HG02981 (cell line): Measurements from ENCODE around the gene TPCN1.

Experiments used
- ATAC-seq: cut with Tn5 transposase; IDR thresholded peaks from one replicate; pipeline ENCODE4 v1.9.1; 2021; ENCODE audit warnings: mild to moderate bottlenecking, moderate library complexity; ENCODE audit not compliant: unreplicated experiment

TPCN1 gene

DNA sequence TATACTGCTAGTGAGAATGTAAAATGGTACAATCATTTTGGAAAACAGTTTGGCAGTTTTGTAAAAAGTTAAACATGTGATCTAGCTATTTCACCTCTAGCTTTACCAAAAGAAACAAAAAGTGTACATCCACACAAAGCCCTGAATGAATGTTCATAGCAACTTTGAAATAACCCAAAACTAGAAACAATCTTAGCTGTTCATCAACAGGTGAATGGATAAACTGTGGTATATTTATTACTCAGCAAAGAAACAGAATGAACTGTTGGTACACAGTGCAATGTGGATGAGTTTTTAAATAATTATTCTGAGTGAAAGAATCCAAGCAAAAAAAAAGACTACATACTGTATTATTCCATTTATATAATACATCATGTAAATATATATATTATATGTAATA, 36.3 kb downstream of the TPCN1 start:
- no peak for ATAC-seq

DNA sequence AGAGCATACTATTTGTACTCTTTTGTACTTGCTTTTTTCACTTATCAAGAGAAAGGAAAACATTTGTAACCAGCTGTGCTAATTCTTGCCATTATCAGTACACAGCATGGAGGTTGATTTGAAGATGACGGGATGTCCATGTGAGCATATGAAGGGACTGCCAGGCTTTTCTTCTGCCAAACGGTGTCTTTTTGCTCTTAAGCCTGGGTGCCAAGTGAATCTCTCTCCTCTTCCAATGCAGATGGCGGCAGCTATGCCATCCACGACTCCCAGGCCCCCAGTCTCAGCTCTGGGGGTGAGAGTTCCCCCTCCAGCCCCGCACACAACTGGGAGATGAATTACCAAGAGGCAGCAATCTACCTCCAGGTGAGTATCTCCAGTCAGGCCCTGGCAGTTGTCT, 38.9 kb downstream of the TPCN1 start:
- no peak for ATAC-seq

DNA sequence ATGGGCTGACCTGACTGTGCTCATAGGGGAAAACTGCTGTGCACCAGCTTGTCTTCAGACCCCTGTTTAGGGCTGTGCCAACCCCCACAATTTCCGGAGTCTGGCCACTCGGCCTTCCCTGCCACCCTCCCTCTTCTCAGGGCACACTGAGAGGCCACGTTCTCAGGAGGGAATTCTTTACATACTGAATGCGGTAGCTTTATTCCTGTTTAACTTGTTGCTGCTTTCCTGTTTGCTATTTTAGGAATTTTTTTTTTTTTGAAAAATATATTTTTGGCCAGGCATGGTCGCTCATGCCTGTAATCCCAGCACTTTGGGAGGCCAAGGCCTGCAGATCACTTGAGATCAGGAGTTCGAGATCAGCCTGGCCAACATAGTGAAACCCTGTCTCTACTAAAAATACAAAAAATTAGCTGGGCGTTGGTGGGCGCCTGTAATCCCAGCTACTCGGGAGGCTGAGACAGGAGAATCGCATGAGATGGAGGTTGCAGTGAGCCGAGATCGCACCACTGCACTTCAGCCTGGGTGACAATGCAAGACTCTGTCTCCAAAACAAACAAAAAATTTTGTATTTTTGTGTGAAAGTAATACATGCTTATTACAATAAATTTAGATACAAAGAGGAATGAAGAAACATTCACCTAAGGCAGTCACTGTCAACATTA, 39.5 kb downstream of the TPCN1 start:
- ATAC-seq: no peak

DNA sequence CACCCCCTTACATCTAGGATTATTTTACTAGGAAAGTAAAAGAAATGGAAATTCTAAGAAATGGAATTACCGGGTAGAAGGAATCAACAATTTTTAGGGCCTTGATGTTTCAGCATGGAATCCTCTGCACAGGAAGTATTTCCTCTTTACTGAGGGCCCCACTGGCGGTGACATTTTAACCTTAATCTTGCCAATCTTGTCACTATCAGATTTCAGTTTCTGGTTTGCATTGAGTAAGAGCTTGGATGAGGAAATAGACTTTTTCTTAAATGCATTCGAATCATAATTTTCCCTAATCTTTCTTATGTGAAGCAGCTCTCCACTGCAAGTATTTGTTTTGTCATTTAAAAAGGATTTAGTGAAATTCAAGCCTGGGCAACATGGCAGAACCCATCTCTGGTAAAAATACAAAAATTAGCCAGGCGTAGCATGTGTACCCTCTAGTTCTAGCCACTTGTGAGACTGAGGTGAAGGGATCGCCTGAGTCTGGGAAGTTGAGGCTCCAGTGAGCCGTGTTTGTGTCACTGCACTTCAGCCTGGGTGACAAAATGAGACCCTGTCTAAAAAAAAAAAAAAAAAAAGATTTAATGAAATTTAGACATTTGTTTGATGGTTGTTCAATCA, 40.7 kb downstream of the TPCN1 start:
- ATAC-seq: no peak

DNA sequence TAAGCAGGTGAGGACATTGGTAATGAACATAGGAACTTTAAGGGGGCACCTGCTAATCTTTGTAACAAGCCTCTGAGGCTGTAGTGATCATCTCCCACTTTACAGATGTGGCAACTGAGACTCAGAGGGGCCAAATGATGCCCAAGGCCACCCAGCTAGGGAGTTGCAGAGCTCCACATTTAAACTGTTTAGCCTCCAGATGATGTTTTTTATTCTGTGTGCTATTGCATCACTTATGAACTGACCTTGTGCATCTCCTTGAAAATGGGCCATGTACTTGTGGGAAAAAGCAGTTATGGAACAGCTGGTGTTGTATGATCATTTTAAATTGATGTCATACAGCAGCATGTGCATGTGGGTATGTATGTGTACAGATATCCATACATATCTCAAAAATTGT, 41.4 kb downstream of the TPCN1 start:
- no peak for ATAC-seq

DNA sequence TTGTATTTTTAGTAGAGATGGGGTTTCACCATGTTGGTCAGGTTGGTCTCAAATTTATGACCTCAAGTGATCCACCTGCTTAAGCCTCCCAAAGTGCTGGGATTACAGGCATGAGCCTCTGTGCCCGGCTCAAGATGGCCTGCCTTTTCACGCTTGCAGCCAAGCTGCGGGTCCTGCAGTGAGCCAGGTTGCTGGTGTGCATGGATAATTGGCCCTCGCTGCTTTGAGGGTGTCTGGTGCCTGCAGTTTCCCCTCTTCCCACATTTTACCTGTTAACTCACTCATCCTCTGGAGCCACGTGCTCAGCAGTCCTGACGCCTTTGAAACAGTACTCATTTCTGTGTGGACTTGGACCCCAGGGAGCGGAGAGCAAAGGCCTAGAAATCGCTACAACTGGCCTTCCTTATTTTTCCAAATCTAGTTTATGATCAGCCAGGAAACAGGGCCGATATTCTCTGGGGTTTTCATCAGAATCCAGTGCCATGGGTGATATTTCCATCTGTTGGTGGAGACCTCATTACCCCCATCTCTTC, 42.2 kb downstream of the TPCN1 start:
- no peak for ATAC-seq

DNA sequence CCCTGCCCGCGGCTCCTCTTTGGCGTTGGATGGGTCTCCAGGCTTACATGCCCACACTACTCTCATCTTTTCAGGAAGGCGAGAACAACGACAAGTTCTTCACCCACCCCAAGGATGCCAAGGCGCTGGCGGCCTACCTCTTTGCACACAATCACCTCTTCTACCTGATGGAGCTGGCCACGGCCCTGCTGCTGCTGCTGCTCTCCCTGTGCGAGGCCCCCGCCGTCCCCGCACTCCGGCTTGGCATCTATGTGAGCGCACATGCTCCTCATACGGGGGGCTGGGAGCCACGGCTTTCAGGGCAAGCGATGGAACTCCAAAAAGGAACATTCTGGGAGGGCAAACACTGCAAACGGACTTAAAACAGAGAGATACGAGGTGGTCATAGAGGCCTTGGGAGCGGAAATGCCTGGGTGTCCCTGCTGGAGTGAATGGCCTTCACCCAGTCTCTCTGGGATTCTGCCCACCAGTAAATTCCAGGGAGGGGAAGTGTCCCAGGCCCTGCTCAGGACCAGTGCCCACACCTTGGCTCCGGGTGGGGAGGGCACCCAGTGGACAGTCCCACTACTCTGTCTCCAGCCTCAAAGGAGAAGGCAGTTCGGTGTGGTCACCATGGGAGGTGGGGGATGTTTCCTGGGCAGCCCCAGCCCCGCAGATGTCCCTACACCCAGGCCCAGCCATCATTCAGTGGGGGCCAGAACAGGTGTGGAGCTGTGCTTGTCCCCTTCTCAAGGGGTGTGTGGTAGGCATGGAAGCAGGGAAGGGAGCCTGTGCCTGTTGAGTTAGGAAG, 45.0 kb downstream of the TPCN1 start:
- no peak for ATAC-seq

DNA sequence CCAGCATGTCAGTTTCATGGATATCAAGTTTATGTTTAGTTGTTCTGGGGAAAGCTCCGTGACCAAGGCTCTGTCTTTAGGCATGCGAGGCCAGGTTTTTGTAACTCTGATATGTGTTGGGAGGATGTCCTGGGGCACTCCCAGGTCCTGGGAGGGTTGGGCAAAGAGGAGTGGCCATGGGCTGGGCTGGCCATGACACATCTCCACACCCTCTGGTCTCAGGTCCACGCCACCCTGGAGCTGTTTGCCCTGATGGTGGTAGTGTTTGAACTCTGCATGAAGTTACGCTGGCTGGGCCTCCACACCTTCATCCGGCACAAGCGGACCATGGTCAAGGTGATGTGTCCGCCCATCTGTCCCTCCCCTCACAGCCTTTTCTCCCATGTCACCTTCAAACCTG, 46.4 kb downstream of the TPCN1 start:
- ATAC-seq: no peak

DNA sequence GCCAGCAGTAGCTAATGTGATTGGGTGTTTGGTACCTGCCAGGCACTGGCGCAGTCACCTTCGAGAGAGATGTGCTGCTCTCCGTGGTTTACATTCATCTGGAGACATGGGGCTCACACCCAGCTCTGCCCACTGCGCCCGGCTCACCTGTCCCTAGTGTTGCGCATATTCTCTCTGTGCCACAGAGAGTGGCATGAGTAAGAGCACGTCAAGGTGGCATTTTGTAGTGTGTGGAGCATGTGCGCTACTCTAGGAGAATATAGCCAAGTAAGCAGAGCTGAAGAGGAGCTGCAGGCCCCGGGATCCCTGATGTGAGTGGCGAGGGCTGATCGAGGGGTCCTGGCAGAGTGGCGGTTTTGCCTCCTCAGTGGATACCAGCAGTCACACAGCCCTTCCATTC, 46.9 kb downstream of the TPCN1 start:
- no peak for ATAC-seq

DNA sequence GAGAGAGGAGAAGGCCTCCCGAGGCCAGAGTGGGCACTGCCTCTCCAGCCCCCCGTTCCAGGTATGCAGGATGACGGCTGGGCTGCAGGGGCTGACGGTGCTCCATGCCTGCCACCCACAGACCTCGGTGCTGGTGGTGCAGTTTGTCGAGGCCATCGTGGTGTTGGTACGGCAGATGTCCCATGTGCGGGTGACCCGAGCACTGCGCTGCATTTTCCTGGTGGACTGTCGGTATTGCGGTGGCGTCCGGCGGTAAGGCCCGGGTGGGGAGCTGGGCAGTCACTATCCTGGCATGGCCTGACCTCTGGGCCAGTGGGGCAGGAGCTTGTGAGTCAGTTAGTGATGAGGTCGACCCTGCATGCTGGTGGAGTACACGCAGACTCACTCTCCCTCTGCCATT, 47.4 kb downstream of the TPCN1 start:
- no peak for ATAC-seq

DNA sequence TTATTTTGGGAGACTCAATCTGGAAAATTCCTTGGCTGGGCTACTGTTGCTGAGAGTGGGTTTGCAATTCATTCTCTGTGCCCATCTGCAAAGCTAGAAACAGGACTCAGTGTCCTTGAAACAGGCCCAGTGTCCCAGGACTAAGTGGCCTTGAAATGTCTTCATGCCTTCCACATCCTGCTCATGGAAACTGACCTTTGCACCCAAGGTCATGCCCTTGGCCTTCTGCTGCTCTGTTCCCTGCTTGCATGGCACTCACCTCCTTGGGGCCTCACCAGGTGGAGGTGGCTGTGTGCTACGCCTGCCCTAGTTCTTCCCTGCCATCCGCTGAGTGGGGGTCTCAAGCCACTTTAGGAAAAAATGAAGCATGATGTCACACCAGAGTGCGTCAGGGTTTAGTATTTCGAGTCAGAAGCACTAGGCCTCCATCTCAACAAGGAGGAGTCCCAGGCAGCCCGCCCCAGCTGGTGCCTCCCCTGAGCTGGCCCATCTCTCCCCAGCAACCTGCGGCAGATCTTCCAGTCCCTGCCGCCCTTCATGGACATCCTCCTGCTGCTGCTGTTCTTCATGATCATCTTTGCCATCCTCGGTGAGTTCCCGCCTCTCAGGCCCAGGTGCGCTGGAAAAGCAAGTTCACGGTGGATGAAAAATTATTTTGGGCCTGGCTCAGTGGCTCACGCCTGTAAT, 48.1 kb downstream of the TPCN1 start:
- ATAC-seq: no peak

DNA sequence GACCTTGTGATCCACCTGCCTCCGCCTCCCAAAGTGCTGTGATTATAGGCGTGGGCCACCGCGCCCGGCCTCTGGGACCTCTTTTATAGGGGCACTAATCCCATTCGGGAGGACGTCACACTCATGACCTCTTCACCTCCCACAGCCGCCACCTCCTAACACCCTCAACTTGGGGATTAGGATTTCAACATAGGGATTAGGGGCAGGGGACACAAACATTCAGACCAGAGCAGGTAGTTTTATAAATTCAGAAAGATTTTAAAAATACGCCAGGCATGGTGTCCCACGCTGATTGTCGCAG, 49.4 kb downstream of the TPCN1 start:
- no peak for ATAC-seq

DNA sequence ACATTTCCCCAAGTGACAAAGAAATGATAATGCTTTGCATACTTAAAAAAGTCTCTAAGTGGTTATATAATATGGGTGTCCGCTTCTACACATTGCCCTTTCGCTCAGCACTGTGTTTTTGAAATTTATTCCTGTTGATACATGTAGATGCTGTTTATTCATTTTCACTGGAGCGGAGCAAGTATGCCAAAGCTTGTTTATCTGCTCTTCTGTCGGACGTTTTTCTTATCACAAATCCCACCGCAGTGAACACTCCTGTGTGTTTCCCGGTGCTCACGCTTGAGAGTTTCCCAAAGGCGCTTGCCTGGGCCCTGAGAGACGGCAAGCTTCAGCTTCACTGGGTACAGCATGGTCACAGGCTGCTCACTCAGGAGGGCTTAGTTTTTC, 50.2 kb downstream of the TPCN1 start:
- no peak for ATAC-seq

DNA sequence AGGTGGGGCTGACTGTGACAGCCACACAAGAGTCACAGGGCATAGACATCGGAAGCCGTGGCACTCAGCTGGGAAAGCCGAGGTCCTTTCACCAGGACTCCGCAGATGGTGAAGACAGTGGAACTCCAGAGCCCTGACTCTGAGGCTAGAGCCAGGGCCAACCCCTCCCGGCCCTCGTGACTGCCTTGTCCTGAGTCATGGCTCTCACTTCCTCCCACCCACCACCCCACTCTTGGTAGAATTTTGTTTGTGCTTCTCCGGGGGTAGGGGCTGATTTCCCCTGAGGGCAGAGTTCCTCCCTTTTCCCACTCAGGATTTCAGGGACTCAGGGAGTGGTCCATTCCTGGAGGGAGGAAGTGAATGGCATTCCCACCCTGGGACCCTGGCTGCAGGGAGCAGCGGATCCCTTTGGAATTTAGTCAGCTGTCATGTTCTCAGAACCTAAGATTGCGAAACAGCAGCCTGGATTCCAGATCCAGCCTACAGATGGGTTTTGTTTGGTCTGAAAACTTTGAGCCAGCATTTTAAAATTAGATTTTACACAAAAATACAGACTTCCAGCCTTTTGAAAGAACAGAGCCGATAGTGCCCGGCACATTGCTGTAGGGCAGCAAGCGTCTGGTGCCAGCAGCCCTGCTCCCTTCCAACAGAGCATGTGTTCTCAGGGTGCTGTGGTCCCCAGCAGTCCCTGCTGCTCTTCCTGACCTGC, 50.7 kb downstream of the TPCN1 start:
- ATAC-seq: no peak

DNA sequence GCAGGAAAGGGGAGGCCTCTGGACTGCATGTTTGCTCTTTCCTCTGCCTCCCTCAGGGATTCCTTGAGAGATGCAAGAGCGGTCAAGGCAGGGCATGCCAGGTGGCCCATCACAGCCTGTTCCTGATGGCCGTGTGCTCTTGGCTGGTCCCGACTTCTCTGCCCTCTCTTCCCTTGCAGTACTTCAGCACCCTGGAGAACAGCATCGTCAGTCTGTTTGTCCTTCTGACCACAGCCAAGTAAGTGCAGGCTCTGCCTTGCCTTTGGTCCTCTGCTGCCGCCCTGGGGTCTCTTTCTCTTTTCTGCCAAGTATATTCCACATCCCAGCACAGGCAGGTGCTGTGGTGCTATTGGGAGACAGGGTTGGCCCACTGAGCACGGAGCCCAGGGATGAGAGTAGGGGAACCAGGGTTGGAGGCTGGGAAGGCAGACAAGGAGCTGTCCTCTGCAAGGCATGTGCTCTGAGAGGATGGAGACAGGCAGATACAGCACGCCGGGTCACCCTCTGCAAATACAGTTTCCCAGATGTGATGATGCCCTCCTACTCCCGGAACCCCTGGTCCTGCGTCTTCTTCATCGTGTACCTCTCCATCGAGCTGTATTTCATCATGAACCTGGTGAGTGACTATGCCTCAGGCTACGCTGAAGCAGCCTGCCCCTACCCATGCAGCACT, 51.9 kb downstream of the TPCN1 start:
- no peak for ATAC-seq

DNA sequence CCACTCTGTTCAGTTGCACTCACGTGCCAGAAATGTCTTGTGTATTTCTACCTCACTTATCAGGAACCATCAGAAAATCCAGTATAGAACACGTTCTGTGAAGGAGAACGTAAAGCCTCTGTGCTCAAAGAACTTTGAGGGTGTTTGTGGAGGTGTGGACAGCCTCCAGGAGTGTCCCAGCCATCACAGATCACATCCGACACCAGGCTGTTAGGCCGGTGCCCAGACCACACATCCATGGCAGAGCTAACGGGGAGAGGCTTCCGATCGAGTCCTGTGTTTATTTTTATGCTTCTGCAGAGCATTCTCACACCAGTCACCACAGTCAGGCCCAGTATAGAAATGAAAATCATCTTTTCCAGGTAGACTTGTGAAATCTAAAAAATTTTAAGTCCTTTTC, 53.6 kb downstream of the TPCN1 start:
- ATAC-seq: no peak

DNA sequence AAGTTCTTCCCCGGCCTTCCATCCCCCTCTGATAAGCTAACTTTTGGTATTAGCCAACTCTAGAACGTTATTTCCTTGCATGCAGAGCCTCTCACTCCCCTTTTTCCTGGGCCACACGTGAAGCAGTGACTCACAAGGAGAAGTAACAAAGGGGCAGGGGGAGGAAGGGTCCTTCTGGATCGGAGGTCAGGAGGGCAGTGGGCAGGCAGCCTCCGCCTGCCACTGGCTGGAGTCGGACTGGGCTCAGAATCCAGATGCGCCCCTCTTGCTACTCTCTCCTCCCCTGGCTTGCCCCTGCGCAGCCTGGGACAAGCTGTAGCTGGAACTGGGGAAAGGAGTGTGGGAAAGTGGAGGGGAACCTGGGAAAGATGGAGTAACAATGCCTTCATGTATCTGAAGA, 55.0 kb downstream of the TPCN1 start:
- ATAC-seq: no peak

DNA sequence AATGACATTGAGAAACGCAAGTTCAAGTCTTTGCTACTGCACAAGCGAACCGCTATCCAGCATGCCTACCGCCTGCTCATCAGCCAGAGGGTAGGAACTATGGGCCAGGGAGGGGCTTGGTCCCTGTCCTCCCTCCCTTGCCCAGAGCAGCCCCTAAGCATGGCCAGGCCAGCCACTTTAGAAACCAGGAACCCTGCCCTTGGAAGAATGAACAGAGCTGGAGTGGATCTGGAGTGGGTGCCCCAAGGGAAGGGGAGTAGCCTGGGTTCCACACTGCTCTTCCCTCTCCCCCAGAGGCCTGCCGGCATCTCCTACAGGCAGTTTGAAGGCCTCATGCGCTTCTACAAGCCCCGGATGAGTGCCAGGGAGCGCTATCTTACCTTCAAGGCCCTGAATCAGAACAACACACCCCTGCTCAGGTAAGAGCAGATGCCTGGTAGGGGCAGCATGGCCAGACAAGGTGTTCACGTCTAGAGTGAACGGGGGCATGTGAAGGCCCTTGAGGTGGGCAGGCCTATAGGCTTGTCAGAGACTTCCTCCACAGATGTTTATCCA, 55.8 kb downstream of the TPCN1 start:
- ATAC-seq: no peak

DNA sequence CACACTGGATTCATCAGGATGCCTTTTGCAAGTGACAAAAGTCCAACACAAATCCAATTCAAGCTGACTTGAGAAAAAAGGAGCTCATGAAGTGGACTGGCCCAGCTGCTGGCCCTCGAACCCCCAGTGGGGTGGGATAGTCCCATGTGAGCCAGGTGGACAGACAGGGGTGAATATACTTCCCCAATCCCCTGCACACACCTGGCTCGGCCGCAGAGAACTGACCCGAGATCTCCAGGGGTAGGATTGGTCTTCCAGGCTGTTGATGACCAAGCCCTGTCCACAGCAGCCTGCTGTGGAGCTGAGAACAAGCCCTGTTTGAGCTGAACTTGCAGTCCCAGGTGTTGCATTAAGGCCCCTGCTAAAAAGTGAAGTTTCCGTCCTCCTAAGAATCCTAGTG, 56.2 kb downstream of the TPCN1 start:
- no peak for ATAC-seq

DNA sequence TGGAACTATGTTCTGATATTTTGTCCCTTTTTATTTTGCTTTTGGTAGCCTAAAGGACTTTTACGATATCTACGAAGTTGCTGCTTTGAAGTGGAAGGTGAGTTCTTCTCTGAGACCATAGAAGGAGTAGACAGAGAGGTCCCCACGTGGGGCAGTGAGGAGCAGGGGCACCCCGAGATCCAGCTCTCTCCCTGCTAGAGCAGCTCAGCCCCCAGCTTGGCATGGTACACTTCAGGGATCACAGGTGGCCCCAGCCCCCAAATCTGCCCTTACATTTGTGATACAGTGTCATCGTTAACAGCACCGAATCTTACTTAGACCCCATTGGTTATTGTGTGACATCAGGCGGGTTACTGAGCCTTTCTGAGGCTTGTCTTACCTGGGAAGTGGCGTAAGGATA, 56.9 kb downstream of the TPCN1 start:
- no peak for ATAC-seq
